ENCODE data around the gene APBA3. TPM values are rescaled to one million over a fixed set of nuclear protein-coding genes. Genes with fewer than 3 reads are reported as not detected.
"Not testable (repeated sequence)": the region's sequence is repeated elsewhere in the genome, so short reads cannot be mapped to it uniquely, and the experiment has no call there.

Gene APBA3
- total RNA-seq, 1 experiment from 2014 or later: 24.3 TPM

GRCh38 chr19:3771000-3771905, 9.8 kb upstream of the APBA3 start:
- Histone ChIP-seq H3K27me3 (replicated peaks) (no peaks in the 10 kb centered on the region), H3K36me3 (peaks cover 6% of the 10 kb centered on the region), H3K4me1 (replicated peaks) (no peaks in the 10 kb centered on the region), H3K4me3 (no peak overlapping the region), H3K27ac (no peak overlapping the region), H3K9me3 (replicated peaks) (no peaks in the 10 kb centered on the region)
- no peak for DNase-seq (ENCODE audit: low read depth in 1 of 2, low spot score in 2 of 2)

GRCh38 chr19:3770136-3770999, 8.9 kb upstream of the APBA3 start:
- Histone ChIP-seq H3K4me3 (no peak overlapping the region), H3K27ac (no peak overlapping the region), H3K4me1 (replicated peaks) (no peaks in the 10 kb centered on the region), H3K36me3 (peaks cover 9% of the 10 kb centered on the region), H3K27me3 (replicated peaks) (no peaks in the 10 kb centered on the region), H3K9me3 (replicated peaks) (no peaks in the 10 kb centered on the region)
- DNase-seq (ENCODE audit: low read depth in 1 of 2, low spot score in 2 of 2): no peak

- Histone ChIP-seq H3K36me3 (peaks cover 12% of the 10 kb centered on the region), H3K27ac (no peak overlapping the region), H3K9me3 (replicated peaks) (no peaks in the 10 kb centered on the region), H3K4me3 (no peak overlapping the region), H3K4me1 (replicated peaks) (no peaks in the 10 kb centered on the region), H3K27me3 (replicated peaks) (no peaks in the 10 kb centered on the region)
- no peak for DNase-seq (ENCODE audit: low read depth in 1 of 2, low spot score in 2 of 2)
Observed at GRCh38 chr19:3769494-3769893, 8.0 kb upstream of the APBA3 start.

GRCh38 chr19:3768748-3769099, 7.2 kb upstream of the APBA3 start:
- no peak for DNase-seq (ENCODE audit: low read depth in 1 of 2, low spot score in 2 of 2)
- Histone ChIP-seq H3K9me3 (replicated peaks) (no peaks in the 10 kb centered on the region), H3K27ac (no peak overlapping the region), H3K27me3 (replicated peaks) (no peaks in the 10 kb centered on the region), H3K4me1 (replicated peaks) (no peaks in the 10 kb centered on the region), H3K4me3 (no peak overlapping the region), H3K36me3 (peaks cover 12% of the 10 kb centered on the region)

GRCh38 chr19:3768015-3768747, 6.7 kb upstream of the APBA3 start:
- no peak overlapping the region for H3K27ac ChIP-seq
- peaks cover 12% of the 10 kb centered on the region for H3K36me3 ChIP-seq
- H3K4me1 ChIP-seq (replicated peaks): peaks cover 2% of the 10 kb centered on the region; the same call in 1 of the 2 replicates
- 0 out of 2 replicates have a peak, but pooled peaks cover under 1% of the 10 kb centered on the region for H3K9me3 ChIP-seq (replicated peaks)
- H3K4me3 ChIP-seq: no peak overlapping the region
- no peaks in the 10 kb centered on the region for H3K27me3 ChIP-seq (replicated peaks)
- no peak for DNase-seq (ENCODE audit: low read depth in 1 of 2, low spot score in 2 of 2)

- no peak for DNase-seq (ENCODE audit: low read depth in 1 of 2, low spot score in 2 of 2)
- Histone ChIP-seq H3K27me3 (replicated peaks) (no peaks in the 10 kb centered on the region), H3K36me3 (peaks cover 12% of the 10 kb centered on the region), H3K9me3 (replicated peaks) (0 out of 2 replicates have a peak, but pooled peaks cover 2% of the 10 kb centered on the region), H3K4me3 (no peak overlapping the region), H3K27ac (no peak overlapping the region), H3K4me1 (replicated peaks) (peaks cover 5% of the 10 kb centered on the region; the same call in 1 of the 2 replicates)
Observed at GRCh38 chr19:3767050-3767449, 5.6 kb upstream of the APBA3 start.

GRCh38 chr19:3766520-3766919, 5.0 kb upstream of the APBA3 start:
- H3K9me3 ChIP-seq (replicated peaks): 0 out of 2 replicates have a peak, but pooled peaks cover 2% of the 10 kb centered on the region
- peaks cover 8% of the 10 kb centered on the region for H3K4me1 ChIP-seq (replicated peaks)
- DNase-seq (ENCODE audit: low read depth in 1 of 2, low spot score in 2 of 2): no peak
- no peak overlapping the region for H3K27ac ChIP-seq
- H3K27me3 ChIP-seq (replicated peaks): no peaks in the 10 kb centered on the region
- H3K4me3 ChIP-seq: no peak overlapping the region
- peaks cover 12% of the 10 kb centered on the region for H3K36me3 ChIP-seq

- H3K9me3 ChIP-seq (replicated peaks); DNase-seq (ENCODE audit: low read depth in 1 of 2, low spot score in 2 of 2); H3K27ac ChIP-seq; H3K4me3 ChIP-seq; H3K27me3 ChIP-seq (replicated peaks): not testable (repeated sequence)
- H3K4me1 ChIP-seq (replicated peaks): peaks cover 11% of the 10 kb centered on the region
- H3K36me3 ChIP-seq: peaks cover 15% of the 10 kb centered on the region
Observed at GRCh38 chr19:3765757-3766156, 4.3 kb upstream of the APBA3 start.

- H3K9me3 ChIP-seq (replicated peaks): 0 out of 2 replicates have a peak, but pooled peaks cover 2% of the 10 kb centered on the region
- H3K27ac ChIP-seq: no peak overlapping the region
Observed at GRCh38 chr19:3765121-3765520, 3.6 kb upstream of the APBA3 start.

GRCh38 chr19:3762501-3763459, 1.3 kb upstream of the APBA3 start, which contains the start of gene MRPL54:
Gene MRPL54 (plus strand): TSS chr19:3762682. CDS start chr19:3762701, 19 bp downstream.
- H3K27me3 ChIP-seq (replicated peaks): no peaks in the 10 kb centered on the region
- peak within 1 kb of the TSS; percentile 72 for H3K4me3 ChIP-seq
- H3K4me1 ChIP-seq (replicated peaks): peaks cover 13% of the 10 kb centered on the region
- peaks cover 33% of the 10 kb centered on the region for H3K36me3 ChIP-seq
- peak within 1 kb of the TSS; percentile 93 for H3K27ac ChIP-seq
- DNase-seq (ENCODE audit: low read depth in 1 of 2, low spot score in 2 of 2): peak; percentile 99 to 100
- 0 out of 2 replicates have a peak, but pooled peaks cover 2% of the 10 kb centered on the region for H3K9me3 ChIP-seq (replicated peaks)

More at GRCh38 chr19:3765121-3765520, 3.6 kb upstream of the APBA3 start:
- Histone ChIP-seq H3K4me3 (no peak overlapping the region), H3K4me1 (replicated peaks) (peaks cover 13% of the 10 kb centered on the region), H3K27me3 (replicated peaks) (no peaks in the 10 kb centered on the region), H3K36me3 (peaks cover 16% of the 10 kb centered on the region)
- DNase-seq (ENCODE audit: low read depth in 1 of 2, low spot score in 2 of 2): no peak

- Histone ChIP-seq H3K36me3 (peaks cover 36% of the 10 kb centered on the region), H3K27ac (peak overlapping the region; percentile 93; the same call in 1 of the 2 replicates), H3K9me3 (replicated peaks) (0 out of 2 replicates have a peak, but pooled peaks cover 2% of the 10 kb centered on the region), H3K4me1 (replicated peaks) (peaks cover 13% of the 10 kb centered on the region), H3K4me3 (peak overlapping the region; percentile 71), H3K27me3 (replicated peaks) (no peaks in the 10 kb centered on the region)
- no peak for DNase-seq (ENCODE audit: low read depth in 1 of 2, low spot score in 2 of 2)
Observed at GRCh38 chr19:3762130-3762473, 610 bp upstream of the APBA3 start.

GRCh38 chr19:3760871-3761361, 576 bp downstream of the APBA3 start:
- peaks cover 13% of the 10 kb centered on the region for H3K4me1 ChIP-seq (replicated peaks)
- H3K27me3 ChIP-seq (replicated peaks): no peaks in the 10 kb centered on the region
- peaks cover 29% of the 10 kb centered on the region; the same call in 1 of the 2 replicates for H3K36me3 ChIP-seq
- no peak for DNase-seq (ENCODE audit: low read depth in 1 of 2, low spot score in 2 of 2)
- H3K27ac ChIP-seq: peak overlapping the region; percentile 33
- 0 out of 2 replicates have a peak, but pooled peaks cover 2% of the 10 kb centered on the region for H3K9me3 ChIP-seq (replicated peaks)
- peak overlapping the region; percentile 72 for H3K4me3 ChIP-seq

All from SJSA1 (cell line).